A549 (cell line): ENCODE data around the gene HMGN2.

Source experiments
- BHLHE40 ChIP-seq: IDR thresholded peaks from 2 replicates; pipeline ENCODE4 v1.6.1; 2012; ENCODE audit warnings: low read depth, low read length, inconsistent platforms
- CHD4 ChIP-seq: fragments of 200-600 bp; sonication (generic); IDR thresholded peaks from 2 replicates; pipeline ENCODE4 v1.6.1; 2016; ENCODE audit warnings: antibody characterized with exemption, mild to moderate bottlenecking, borderline replicate concordance
- CTCF ChIP-seq: fragments of >200 bp; sonication (Bioruptor Twin); formaldehyde crosslinking; IDR thresholded peaks from 3 replicates; pipeline ENCODE4 v1.5.1; 2016
- E2F6 ChIP-seq: IDR thresholded peaks from 2 replicates; pipeline ENCODE4 v1.6.1; 2012; ENCODE audit warnings: low read depth, borderline replicate concordance
- ELK1 ChIP-seq: fragments of 150-350 bp; IDR thresholded peaks from 2 replicates; pipeline ENCODE4 v1.6.1; 2014; ENCODE audit warnings: low read depth, mild to moderate bottlenecking, low read length
- EP300 ChIP-seq, 2 experiments: fragments of >200 bp; sonication (Bioruptor Twin); formaldehyde crosslinking; IDR thresholded peaks; 2 replicates in 1 of 2; 3 replicates in 1 of 2; pipeline ENCODE4 v1.6.1; 2016 to 2017
- MAFK ChIP-seq: fragments of 450-650 bp; IDR thresholded peaks from 2 replicates; pipeline ENCODE4 v1.6.1; 2014; ENCODE audit not compliant: partially characterized antibody
- MAX ChIP-seq: IDR thresholded peaks from 2 replicates; pipeline ENCODE4 v1.6.1; 2012
- POLR2A ChIP-seq: IDR thresholded peaks from 2 replicates; pipeline ENCODE4 v1.6.1; 2012; ENCODE audit warnings: mild to moderate bottlenecking, low read length
- RAD21 ChIP-seq, 2 experiments: fragments of >200 bp in 1 of 2; sonication (Bioruptor Twin) in 1 of 2; formaldehyde crosslinking in 1 of 2; IDR thresholded peaks in 1 of 2; conservative IDR thresholded peaks in 1 of 2; 2 replicates in 1 of 2; 3 replicates in 1 of 2; pipeline ENCODE4 v1.6.1; 2012 to 2018; ENCODE audit warnings: inconsistent platforms in 1 of 2
- REST ChIP-seq: fragments of 200-600 bp; sonication (generic); IDR thresholded peaks from 2 replicates; pipeline ENCODE4 v1.6.1; 2016; ENCODE audit warnings: antibody characterized with exemption, mild to moderate bottlenecking, moderate library complexity
- ZFP36 ChIP-seq: fragments of 450-650 bp; IDR thresholded peaks from 2 replicates; pipeline ENCODE4 v1.6.1; 2014; ENCODE audit warnings: borderline replicate concordance; ENCODE audit not compliant: partially characterized antibody

- TF ChIP-seq CTCF (no peak), MAFK (no peak), ELK1 (no peak), RAD21 (conservative IDR thresholded peaks at IDR 0.05 in 1 of 2, IDR thresholded peaks at IDR 0.05 in 1 of 2) (no peak), EP300 (IDR thresholded peaks at IDR 0.05) (no peak), POLR2A (no peak), REST (no peak), ZFP36 (no peak), CHD4 (no peak), MAX (no peak), E2F6 (no peak), BHLHE40 (no peak)
Measured at GRCh38 chr1:26478988-26479387, 6.7 kb downstream of the HMGN2 start.
